Smooth muscle cell (in vitro differentiated cells): ENCODE results near the gene TMEM63A. TPM values are rescaled to one million over a fixed set of nuclear protein-coding genes. Genes with fewer than 3 reads are reported as not detected.
A peak's percentile ranks its signal among the peaks of the same experiment; 100 is the strongest.

Experiments used
- DNase-seq: peaks from one replicate; lab custom pipeline; 2025; ENCODE audit not compliant: unreplicated experiment; lab: John Stamatoyannopoulos, UW
- H2AFZ ChIP-seq: fragments of 200-600 bp; sonication (generic); 2 replicates; pipeline ENCODE4 v1.6.0; 2016; ENCODE audit warnings: antibody characterized with exemption, low read depth, mild to moderate bottlenecking
- H3F3A ChIP-seq: fragments of 200-600 bp; sonication (generic); 2 replicates; pipeline ENCODE4 v1.6.0; 2017; ENCODE audit warnings: antibody characterized with exemption, low read depth
- H3K27ac ChIP-seq: fragments of 200-600 bp; sonication (generic); 2 replicates; pipeline ENCODE4 v1.5.1; 2016; ENCODE audit warnings: low read depth, mild to moderate bottlenecking
- H3K27me3 ChIP-seq: fragments of 200-600 bp; sonication (generic); 2 replicates; pipeline ENCODE4 v1.6.1; 2016; ENCODE audit warnings: low read depth, mild to moderate bottlenecking
- H3K36me3 ChIP-seq: fragments of 200-600 bp; sonication (generic); 2 replicates; pipeline ENCODE4 v1.5.1; 2016; ENCODE audit warnings: low read depth
- H3K4me1 ChIP-seq: fragments of 200-600 bp; sonication (generic); 2 replicates; pipeline ENCODE4 v1.5.1; 2016; ENCODE audit warnings: low read depth
- H3K4me2 ChIP-seq: fragments of 200-600 bp; sonication (generic); 2 replicates; pipeline ENCODE4 v1.6.0; 2016; ENCODE audit warnings: mild to moderate bottlenecking
- H3K4me3 ChIP-seq: fragments of 200-600 bp; sonication (generic); 2 replicates; pipeline ENCODE4 v1.5.1; 2016; ENCODE audit warnings: mild to moderate bottlenecking
- H3K79me2 ChIP-seq: fragments of 200-600 bp; sonication (generic); 2 replicates; pipeline ENCODE4 v1.6.0; 2016; ENCODE audit warnings: low read depth, mild to moderate bottlenecking
- H3K9ac ChIP-seq: fragments of 200-600 bp; sonication (generic); 2 replicates; pipeline ENCODE4 v1.6.0; 2016; ENCODE audit warnings: low read depth
- H3K9me3 ChIP-seq: fragments of 200-600 bp; sonication (generic); replicated peaks from 2 replicates; pipeline ENCODE4 v1.5.1; 2016; ENCODE audit warnings: low read depth
- H4K20me1 ChIP-seq: fragments of 200-600 bp; sonication (generic); 2 replicates; pipeline ENCODE4 v1.6.0; 2016; ENCODE audit warnings: low read depth
- WGBS: methylation state at CpG from one replicate; pipeline ENCODE4 v1.1.7; 2016; ENCODE audit warnings: low lambda C conversion rate; 5-methylcytosine and 5-hydroxymethylcytosine counted together
- polyA plus RNA-seq: library from polyadenylated mRNA; unstranded; fragments of >200 nt; fragmentation: Nextera tagmentation; extraction: Ambion mirVana; gene quantifications from 2 replicates; pipeline ENCODE4 v1.2.1, GENCODE V29; 2016
- total RNA-seq: library from RNA; depleted of rRNA; stranded (reverse); fragments of >200 nt; gene quantifications from 2 replicates; pipeline ENCODE4 v1.2.3, GENCODE V29; 2014
- TF ChIP-seq, protein P1 (sequence below): fragments of 200-600 bp; sonication (generic); IDR thresholded peaks from 2 replicates; pipeline ENCODE4 v1.5.1; 2017; ENCODE audit warnings: borderline replicate concordance, mild to moderate bottlenecking, antibody characterized with exemption; ENCODE audit not compliant: insufficient read depth, poor library complexity, severe bottlenecking

TMEM63A gene
- total and polyA plus RNA-seq, 2 experiments from 2014 or later: 10.9 to 12.0 TPM

DNA sequence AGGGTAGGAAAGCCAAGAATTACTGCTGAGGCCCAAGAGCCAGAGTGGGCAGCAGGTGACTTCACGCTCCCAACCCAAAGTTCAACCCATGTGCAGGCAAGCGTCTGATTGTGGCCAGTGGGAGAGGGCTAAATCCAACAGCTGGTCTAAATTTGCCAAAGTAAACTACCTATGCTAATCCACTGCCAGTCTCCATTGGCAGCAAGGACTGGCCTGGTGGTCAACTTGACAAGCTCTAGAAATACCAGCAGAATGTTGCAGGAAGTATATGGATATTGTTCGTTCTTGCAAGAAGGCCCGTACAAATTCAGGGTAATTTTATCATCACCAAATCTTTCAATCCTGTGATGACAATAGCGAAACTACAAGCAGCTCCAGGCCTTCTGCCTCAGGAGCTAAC lies 1.5 kb downstream of the TMEM63A start:
- Histone ChIP-seq H3K4me1 (no peaks in the 10 kb centered on the region), H3K36me3 (no peaks in the 10 kb centered on the region), H3K9me3 (no peaks in the 10 kb centered on the region), H3K27ac (peak overlapping the region; percentile 11), H3K4me2 (peak overlapping the region; percentile 91), H2AFZ (no peak overlapping the region), H3K4me3 (peak overlapping the region; percentile 93), H4K20me1 (peaks cover 31% of the 10 kb centered on the region), H3F3A (no peaks in the 10 kb centered on the region), H3K27me3 (no peaks in the 10 kb centered on the region), H3K79me2 (peaks cover 3% of the 10 kb centered on the region), H3K9ac (no peak overlapping the region)
- DNase-seq: no peak
- TF ChIP-seq, protein P1, sequence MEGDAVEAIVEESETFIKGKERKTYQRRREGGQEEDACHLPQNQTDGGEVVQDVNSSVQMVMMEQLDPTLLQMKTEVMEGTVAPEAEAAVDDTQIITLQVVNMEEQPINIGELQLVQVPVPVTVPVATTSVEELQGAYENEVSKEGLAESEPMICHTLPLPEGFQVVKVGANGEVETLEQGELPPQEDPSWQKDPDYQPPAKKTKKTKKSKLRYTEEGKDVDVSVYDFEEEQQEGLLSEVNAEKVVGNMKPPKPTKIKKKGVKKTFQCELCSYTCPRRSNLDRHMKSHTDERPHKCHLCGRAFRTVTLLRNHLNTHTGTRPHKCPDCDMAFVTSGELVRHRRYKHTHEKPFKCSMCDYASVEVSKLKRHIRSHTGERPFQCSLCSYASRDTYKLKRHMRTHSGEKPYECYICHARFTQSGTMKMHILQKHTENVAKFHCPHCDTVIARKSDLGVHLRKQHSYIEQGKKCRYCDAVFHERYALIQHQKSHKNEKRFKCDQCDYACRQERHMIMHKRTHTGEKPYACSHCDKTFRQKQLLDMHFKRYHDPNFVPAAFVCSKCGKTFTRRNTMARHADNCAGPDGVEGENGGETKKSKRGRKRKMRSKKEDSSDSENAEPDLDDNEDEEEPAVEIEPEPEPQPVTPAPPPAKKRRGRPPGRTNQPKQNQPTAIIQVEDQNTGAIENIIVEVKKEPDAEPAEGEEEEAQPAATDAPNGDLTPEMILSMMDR: no peak
- WGBS: 80% methylated on average over 5 of the region's 5 CpGs

DNA sequence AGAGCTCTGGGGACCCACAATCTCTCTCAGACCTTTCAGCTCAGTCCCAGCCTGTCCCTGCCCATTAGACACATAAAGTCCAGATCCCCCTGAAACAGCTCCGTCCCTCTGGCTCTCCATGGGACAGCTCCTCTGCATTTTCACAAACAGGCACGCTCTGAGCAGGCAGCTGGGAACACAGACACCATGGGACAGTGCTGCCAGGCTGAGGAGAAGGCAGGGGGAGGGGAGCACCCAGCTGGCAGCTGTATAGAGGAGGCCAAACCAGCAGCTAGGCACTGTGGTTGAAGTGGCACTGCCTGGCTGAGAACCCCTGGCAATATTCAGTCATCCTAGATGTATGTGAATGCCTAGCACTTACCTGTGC lies 2.0 kb downstream of the TMEM63A start:
- Histone ChIP-seq H2AFZ (no peak overlapping the region), H3K4me3 (no peak overlapping the region), H3K36me3 (no peaks in the 10 kb centered on the region), H3K4me2 (no peak overlapping the region), H3K27me3 (no peaks in the 10 kb centered on the region), H3K79me2 (peaks cover 3% of the 10 kb centered on the region), H4K20me1 (peaks cover 31% of the 10 kb centered on the region), H3K9me3 (no peaks in the 10 kb centered on the region), H3K4me1 (no peaks in the 10 kb centered on the region), H3K27ac (no peak overlapping the region), H3K9ac (no peak overlapping the region), H3F3A (no peaks in the 10 kb centered on the region)
- DNase-seq: no peak
- TF ChIP-seq, protein P1: no peak
- 89% methylated on average over 2 of the region's 2 CpGs for WGBS

GRCh38 chr1:225879521-225880221 lies 2.5 kb downstream of the TMEM63A start:
- no peak overlapping the region for H3K4me3 ChIP-seq
- no peaks in the 10 kb centered on the region for H3K4me1 ChIP-seq
- H3K27me3 ChIP-seq: no peaks in the 10 kb centered on the region
- no peak overlapping the region for H3K9ac ChIP-seq
- no peak overlapping the region for H2AFZ ChIP-seq
- DNase-seq: no peak
- no peak overlapping the region for H3K4me2 ChIP-seq
- H3K36me3 ChIP-seq: no peaks in the 10 kb centered on the region
- H3K9me3 ChIP-seq: no peaks in the 10 kb centered on the region
- peaks cover 34% of the 10 kb centered on the region for H4K20me1 ChIP-seq
- H3K27ac ChIP-seq: no peak overlapping the region
- WGBS: 78% methylated on average over 8 of the region's 8 CpGs
- peaks cover 3% of the 10 kb centered on the region for H3K79me2 ChIP-seq
- no peaks in the 10 kb centered on the region for H3F3A ChIP-seq
- TF ChIP-seq, protein P1: no peak

DNA sequence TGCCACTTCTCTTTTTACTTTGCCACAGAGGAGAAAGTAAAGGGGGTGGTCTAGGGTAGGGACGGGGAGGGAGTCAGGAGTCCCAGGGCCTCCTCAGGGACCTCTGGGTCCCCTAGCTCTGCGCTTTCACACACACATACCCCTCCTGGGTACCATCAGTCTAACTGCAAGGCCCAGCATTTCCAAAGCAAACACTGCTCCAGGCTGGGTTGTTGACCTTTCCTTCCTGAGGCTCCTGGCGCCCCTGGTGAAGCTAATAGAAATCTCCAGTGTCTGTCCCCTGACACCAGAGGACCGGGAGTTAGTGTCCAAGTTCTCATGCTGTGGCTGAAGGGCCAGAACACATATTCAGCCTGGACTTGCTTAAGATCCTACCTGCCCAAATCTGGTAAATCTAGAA lies 3.9 kb downstream of the TMEM63A start:
- Histone ChIP-seq H3K79me2 (peaks cover 3% of the 10 kb centered on the region), H4K20me1 (peaks cover 47% of the 10 kb centered on the region), H3K36me3 (no peaks in the 10 kb centered on the region), H3F3A (no peaks in the 10 kb centered on the region), H3K4me1 (no peaks in the 10 kb centered on the region), H3K27me3 (no peaks in the 10 kb centered on the region), H3K9me3 (no peaks in the 10 kb centered on the region), H3K27ac (no peak overlapping the region), H3K9ac (no peak overlapping the region), H2AFZ (no peak overlapping the region), H3K4me3 (no peak overlapping the region), H3K4me2 (no peak overlapping the region)
- TF ChIP-seq, protein P1: no peak
- no peak for DNase-seq
- WGBS: 92% methylated on average over 4 of the region's 4 CpGs
